HepG2 (cell line): ENCODE data around the gene GGA3. TPM values are rescaled to one million over a fixed set of nuclear protein-coding genes. Genes with fewer than 3 reads are reported as not detected.

ENCODE experiments used
- DBP ChIP-seq: sonication (generic); formaldehyde crosslinking; IDR thresholded peaks from 2 replicates; pipeline ENCODE4 v1.4.0; 2020; ENCODE audit warnings: missing genetic modification reagents; ENCODE audit errors: not compliant biosample characterization
- E2F2 ChIP-seq: sonication (generic); formaldehyde crosslinking; IDR thresholded peaks from 2 replicates; pipeline ENCODE4 v1.4.0; 2020; ENCODE audit warnings: missing genetic modification reagents, borderline replicate concordance
- GATA4 ChIP-seq: sonication (generic); IDR thresholded peaks from 2 replicates; pipeline ENCODE4 v1.6.1; 2016; ENCODE audit warnings: antibody characterized with exemption, low read depth, borderline replicate concordance
- HMG20B ChIP-seq: conservative IDR thresholded peaks from 2 replicates; pipeline ENCODE4 v1.6.1; 2016; ENCODE audit warnings: missing genetic modification reagents, missing compliant biosample characterization
- IKZF1 ChIP-seq: fragments of 450-650 bp; IDR thresholded peaks from 2 replicates; pipeline ENCODE4 v1.7.1; 2016
- MTA1 ChIP-seq: sonication (generic); formaldehyde crosslinking; IDR thresholded peaks from 2 replicates; pipeline ENCODE4 v1.4.0; 2020; ENCODE audit warnings: missing genetic modification reagents, mild to moderate bottlenecking, borderline replicate concordance
- POLR2AphosphoS2 ChIP-seq: IDR thresholded peaks from 2 replicates; pipeline ENCODE4 v1.6.1; 2011; ENCODE audit warnings: low read depth, low read length, improper control_type of control experiment
- RERE ChIP-seq: IDR thresholded peaks from 2 replicates; pipeline ENCODE4 v1.6.1; 2016; ENCODE audit warnings: low read depth, missing genetic modification reagents, missing compliant biosample characterization
- RNF219 ChIP-seq: sonication (generic); formaldehyde crosslinking; IDR thresholded peaks from 2 replicates; pipeline ENCODE4 v1.5.0; 2020; ENCODE audit warnings: mild to moderate bottlenecking, missing genetic modification reagents
- SIX1 ChIP-seq: sonication (generic); formaldehyde crosslinking; IDR thresholded peaks from 2 replicates; pipeline ENCODE4 v1.4.0; 2020; ENCODE audit warnings: missing genetic modification reagents, borderline replicate concordance
- USF2 ChIP-seq, 2 experiments: sonication (generic) in 1 of 2; formaldehyde crosslinking in 1 of 2; IDR thresholded peaks; 2 replicates each; pipeline versions ENCODE4 v1.5.1 to v1.6.1; 2011 to 2020; ENCODE audit warnings: borderline replicate concordance in 1 of 2, low read depth in 1 of 2, low read length in 1 of 2, mild to moderate bottlenecking in 1 of 2, missing genetic modification reagents in 1 of 2, moderate library complexity in 1 of 2
- ZNF768 ChIP-seq: sonication (generic); formaldehyde crosslinking; IDR thresholded peaks from 2 replicates; pipeline ENCODE4 v1.4.0; 2020; ENCODE audit warnings: missing genetic modification reagents
- ZNF772 ChIP-seq: sonication (generic); formaldehyde crosslinking; IDR thresholded peaks from 2 replicates; pipeline ENCODE4 v1.5.0; 2020; ENCODE audit warnings: mild to moderate bottlenecking, missing genetic modification reagents
- polyA plus RNA-seq, 8 experiments: library from polyadenylated mRNA; depleted of rRNA in 3 of 8; stranded (reverse) in 7 of 8; unstranded in 1 of 8; fragments of >200 nt; fragmentation: Illumina TruSeq in 4 of 8; extraction: Trizol in 4 of 8; gene quantifications; 2 replicates each; pipeline versions ENCODE4 v1.2.1 to v1.2.3, GENCODE V29; 2011 to 2016; ENCODE audit warnings: low read depth in 4 of 8, missing spikeins in 1 of 8, mixed read lengths in 1 of 8; ENCODE audit not compliant: insufficient read depth in 1 of 8
- total RNA-seq, 5 experiments: library from RNA; depleted of rRNA; stranded (reverse); fragments of >200 nt; fragmentation: Illumina TruSeq; extraction: Trizol; gene quantifications; 2 replicates each; pipeline ENCODE4 v1.2.3, GENCODE V29; 2016; ENCODE audit warnings: low read depth in 1 of 5

Gene GGA3
- total and polyA plus RNA-seq, 2 of the 13 experiments (the other 11 are each of a cell fraction or from before 2014, with no cell fraction given): 28.4 to 43.7 TPM

- no peak for TF ChIP-seq RNF219 (CRISPR knock-in tag)
- no peak for TF ChIP-seq SIX1 (CRISPR knock-in tag)
- TF ChIP-seq GATA4: no peak
- TF ChIP-seq MTA1: peak; percentile 38; the same call in 1 of the 2 replicates
- no peak for TF ChIP-seq DBP (CRISPR knock-in tag)
- TF ChIP-seq IKZF1: no peak
- TF ChIP-seq ZNF768 (CRISPR knock-in tag): no peak
- TF ChIP-seq POLR2AphosphoS2: no peak
- no peak for TF ChIP-seq RERE (CRISPR knock-in tag)
- TF ChIP-seq E2F2: 0 out of 2 replicates have a peak, but pooled peaks have one; percentile 8
- 0 out of 2 replicates have a peak, but pooled peaks have one; percentile 40 for TF ChIP-seq ZNF772
- TF ChIP-seq USF2 (IDR thresholded peaks at IDR 0.05; ENCODE audit: low read depth, low read length): 0 out of 2 replicates have a peak, but pooled peaks have one; percentile 14
- no peak for TF ChIP-seq USF2 (CRISPR knock-in tag; IDR thresholded peaks at IDR 0.05; ENCODE audit: borderline replicate concordance)
- TF ChIP-seq HMG20B (CRISPR knock-in tag): peak; percentile 2; the same call in 1 of the 2 replicates
Observed at GRCh38 chr17:75205793-75206163, 55.6 kb downstream of the GGA3 start (continued).
